ENCODE results near the gene MPHOSPH10.
"Not testable (repeated sequence)": the region's sequence is repeated elsewhere in the genome, so short reads cannot be mapped to it uniquely, and the experiment has no call there.

The MPHOSPH10 gene

DNA sequence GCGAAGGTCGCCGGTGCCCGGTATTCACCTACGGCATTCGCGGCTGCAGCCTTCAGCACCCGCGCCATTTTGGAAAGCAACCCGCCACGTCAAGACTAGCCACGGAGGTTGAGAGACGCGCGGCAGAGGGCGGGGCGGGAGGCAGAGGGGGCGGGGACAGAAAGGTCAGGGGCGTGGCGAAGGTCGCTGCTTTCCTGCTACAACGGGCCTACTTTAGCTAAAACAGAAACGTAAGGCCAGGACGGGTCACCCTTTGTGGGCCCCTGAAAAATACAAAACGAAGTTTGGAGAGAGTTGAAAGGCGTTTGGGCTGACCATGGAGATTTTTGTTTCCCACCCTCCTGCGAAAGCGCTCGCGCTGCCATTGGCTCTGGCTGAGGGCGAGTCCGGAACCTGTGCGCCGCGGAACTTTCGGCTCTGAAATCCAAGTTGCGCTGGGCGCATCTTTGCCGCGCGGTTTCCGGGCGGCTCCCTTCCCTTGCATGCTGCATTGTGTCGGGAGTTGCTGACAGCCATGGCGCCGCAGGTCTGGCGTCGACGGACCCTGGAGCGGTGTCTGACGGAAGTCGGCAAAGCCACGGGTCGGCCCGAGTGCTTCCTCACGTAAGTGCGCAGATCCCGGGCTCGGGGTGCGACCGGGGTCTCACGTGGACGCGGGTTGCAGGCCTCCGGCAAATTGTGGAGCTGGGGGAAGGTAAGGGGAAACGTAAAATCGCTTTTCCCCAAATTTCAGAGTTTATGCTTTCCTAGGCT, at the start of gene MPHOSPH10, which contains the start of gene MCEE:
TSS of gene MPHOSPH10 (plus strand) at position 483 of the 753 bp plus-strand sequence. CDS start at position 515, 32 bp downstream.
TSS of gene MCEE (minus strand) at position 78 of the 753 bp plus-strand sequence. CDS start at position 68, 10 bp downstream.
- peak; percentile 72 for DNase-seq

- DNase-seq: no peak
Observed at GRCh38 chr2:71082402-71083252, 47.8 kb upstream of the MPHOSPH10 start.

GRCh38 chr2:71083297-71083696, 47.1 kb upstream of the MPHOSPH10 start:
- DNase-seq: not testable (repeated sequence)

DNA sequence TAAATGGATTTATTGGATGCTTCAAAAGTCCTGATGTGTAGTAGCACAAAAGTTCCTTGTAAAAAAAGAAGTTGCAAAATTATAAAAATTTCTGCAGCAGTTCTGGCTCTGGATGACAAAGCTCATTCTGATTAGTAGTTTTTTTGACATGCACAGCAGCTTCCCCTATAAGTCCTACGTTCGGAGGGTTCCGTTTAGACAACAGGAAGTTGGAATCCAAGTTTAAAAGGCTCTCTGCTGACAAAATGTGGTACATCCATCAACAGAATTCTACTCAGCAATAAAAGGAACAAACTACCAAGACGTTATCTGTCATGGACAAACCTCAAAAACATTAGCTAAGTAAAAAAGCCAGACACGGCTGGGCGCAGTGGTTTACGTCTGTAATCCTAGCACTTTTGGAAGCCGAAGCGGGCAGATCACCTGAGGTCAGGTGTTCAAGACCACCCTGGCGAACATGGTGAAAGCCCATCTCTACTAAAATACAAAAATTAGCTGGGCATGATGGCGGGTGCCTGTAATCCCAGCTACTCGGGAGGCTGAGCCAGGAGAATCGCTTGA, 46.6 kb upstream of the MPHOSPH10 start:
- DNase-seq: not testable (repeated sequence)

DNA sequence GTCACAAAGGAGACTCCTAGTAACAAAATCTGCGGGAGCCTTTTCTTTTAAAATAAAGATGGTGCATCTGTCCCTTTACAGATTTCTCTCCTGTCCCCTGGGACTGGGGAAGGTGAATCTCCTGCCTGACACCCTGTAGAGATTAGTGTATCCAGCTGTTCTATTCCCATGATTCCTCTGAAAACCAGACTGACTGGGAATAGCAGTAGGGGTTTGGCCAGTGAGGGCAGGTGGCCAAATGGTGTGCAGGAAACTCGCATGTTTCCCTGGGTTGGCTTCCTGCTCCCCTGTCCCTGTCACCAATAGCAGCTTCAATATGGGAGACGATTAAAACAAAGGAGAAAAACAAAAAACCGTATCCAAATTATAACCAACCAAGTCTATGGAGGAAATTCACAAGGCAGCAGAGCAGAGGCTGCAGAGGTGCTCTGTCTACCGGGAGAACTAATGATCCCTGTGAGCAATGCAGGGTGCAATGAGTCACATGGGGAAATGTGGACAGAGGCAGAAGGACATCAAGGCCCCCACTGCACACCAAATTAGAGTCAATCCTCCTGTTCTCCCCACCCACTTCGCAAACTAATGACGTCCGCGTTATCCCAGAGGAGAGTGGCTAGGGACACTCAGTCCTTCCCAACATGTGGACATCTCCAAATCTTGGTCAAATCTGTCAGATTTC, 45.0 kb upstream of the MPHOSPH10 start:
- not testable (repeated sequence) for DNase-seq

DNA sequence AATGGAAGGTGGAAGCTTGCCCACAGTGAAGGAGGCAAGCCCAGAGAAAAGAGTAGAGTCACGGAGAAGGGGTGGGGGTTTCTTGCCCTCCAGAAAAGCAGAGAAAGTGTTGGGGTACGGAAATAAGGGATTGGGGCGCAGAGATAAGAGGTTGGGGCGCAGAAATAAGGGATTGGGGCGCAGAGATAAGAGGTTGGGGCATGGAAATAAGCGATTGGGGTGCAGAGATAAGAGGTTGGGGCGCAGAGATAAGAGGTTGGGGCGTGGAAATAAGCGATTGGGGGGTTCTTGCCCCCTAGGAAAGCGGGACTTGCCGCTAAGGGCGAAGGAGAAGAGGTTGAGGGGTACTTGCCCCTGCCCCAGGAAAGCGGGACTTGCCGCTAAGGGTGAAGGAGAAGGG, 41.0 kb upstream of the MPHOSPH10 start:
- not testable (repeated sequence) for DNase-seq

DNA sequence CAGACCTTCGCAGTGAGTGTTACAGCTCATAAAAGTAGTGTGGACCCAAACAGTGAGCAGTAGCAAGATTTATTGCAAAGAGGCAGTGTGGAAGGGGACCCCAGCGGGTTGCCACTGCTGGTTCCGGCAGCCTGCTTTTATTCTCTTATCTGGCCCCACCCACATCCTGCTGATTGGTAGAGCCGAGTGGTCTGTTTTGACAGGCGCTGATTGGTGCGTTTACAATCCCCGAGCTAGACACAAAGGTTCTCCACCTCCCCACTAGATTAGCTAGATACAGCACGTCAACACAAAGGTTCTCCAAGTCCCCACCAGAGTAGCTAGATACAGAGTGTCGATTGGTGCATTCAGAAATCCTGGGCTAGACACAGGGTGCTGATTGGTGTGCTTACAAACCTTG, 38.6 kb upstream of the MPHOSPH10 start:
- DNase-seq: not testable (repeated sequence)

- DNase-seq: not testable (repeated sequence)
Observed at GRCh38 chr2:71092491-71093260, 37.8 kb upstream of the MPHOSPH10 start.

- DNase-seq: peak; percentile 15
Observed at GRCh38 chr2:71100195-71100964, 30.1 kb upstream of the MPHOSPH10 start.

DNA sequence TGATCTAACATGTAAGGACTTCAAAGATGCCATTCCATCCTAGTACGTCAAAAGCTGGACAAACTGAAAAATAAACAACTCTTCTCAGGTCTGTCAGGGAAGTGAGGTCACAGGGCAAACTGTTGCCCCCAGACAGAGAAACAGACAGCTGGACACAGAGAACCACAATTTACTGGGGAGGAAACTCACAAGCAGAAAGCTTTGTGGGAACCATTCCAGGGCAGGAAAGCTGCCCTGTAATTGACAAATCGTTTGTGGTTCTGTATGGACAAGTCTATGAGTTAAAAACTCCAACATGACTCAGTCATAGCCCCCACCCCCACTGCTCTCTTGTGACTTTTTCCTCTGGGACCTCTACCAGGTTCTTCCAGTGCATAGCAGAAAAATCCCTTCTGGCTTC, 28.8 kb upstream of the MPHOSPH10 start:
- DNase-seq: no peak

DNA sequence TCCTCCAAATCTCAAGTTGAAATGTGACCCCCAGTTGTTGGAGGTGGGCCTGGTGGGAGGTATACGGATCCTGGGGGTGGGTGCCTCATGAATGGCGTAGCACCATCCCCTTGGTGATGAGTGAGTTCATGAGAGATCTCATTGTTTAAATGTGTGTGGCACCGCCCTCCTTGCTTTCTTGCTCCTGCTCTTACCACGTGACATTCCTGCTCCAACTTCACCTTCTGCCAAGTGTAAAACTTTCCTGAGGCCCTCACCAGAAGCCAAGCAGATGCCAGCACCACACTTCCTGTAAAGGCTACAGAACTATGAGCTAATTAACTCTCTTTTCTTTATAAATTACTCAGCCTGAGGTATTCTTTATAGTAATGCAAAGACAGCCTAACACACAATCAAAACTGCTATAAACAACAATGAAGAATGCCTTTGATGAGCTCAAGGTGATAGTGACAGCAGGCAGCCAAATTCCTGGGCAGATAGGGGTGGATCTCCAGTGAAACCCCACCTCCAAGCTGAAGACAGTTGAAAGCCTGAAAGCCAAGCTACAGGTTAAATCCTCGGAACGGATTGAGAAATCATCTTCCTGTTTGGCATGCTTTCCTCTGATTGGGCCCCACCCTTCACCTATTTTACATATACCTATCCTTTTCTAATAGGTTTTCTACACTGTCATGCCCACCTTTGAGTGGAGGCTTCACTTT, 27.3 kb upstream of the MPHOSPH10 start:
- no peak for DNase-seq

- DNase-seq: no peak
Observed at GRCh38 chr2:71103809-71104208, 26.6 kb upstream of the MPHOSPH10 start.

DNA sequence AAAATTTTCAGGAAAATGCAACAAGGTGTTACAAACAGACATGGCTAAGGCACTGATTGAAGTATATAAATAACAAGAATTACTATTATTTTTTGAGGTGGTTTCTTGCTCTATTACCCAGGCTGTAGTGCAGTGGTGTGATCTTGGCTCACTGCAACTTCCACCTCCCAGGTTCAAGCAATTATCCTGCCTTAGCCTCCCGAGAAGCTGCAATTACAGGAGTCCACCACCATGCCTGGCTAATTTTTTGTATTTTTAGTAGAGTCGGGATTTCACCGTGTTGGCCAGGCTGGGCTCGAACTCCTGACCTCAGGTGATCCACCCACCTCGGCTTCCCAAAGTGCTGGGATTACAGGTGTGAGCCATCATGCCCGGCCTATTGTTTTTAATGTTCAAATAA, 24.0 kb upstream of the MPHOSPH10 start:
- not testable (repeated sequence) for DNase-seq

- no peak for DNase-seq
Observed at GRCh38 chr2:71108091-71108490, 22.3 kb upstream of the MPHOSPH10 start.

- no peak for DNase-seq
Observed at GRCh38 chr2:71113843-71114242, 16.6 kb upstream of the MPHOSPH10 start.

DNA sequence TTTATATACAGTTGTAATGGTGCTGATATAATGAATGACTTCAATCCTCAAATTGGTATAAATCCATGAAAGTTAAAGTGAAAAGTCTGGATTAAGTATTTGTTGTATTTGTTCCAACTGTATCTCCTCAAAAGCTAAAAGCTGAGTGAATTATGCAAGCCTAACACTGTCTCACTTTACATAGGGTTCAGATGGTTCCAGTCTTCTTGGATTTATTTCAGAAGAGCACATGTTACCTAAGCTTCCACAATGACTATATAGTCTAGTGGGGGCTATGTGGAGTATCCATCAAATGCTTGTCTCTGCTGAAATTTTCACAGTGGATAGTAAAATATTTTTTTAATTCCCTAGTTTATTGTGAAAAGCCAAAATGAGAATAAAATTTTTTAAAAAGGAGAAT, 13.4 kb upstream of the MPHOSPH10 start:
- DNase-seq: no peak

DNA sequence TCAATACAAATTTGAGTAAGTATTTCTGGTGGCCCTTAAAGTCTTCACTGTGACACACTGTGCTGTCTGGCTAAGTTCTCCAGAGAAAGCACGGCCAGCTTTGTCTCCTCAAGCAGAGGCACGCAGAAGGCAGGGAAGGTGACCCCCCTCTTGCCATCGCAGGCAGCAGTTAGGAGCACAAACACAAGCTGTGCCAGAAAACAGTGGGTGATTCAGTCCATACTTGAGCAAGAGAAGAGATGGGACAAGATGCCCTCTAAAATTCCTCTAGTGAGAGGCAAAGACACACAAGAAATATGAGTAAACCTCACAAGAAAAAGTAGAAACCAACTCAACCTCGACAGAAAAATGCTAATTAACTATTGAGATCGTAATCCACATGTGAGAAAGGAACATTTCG, 10.2 kb upstream of the MPHOSPH10 start:
- no peak for DNase-seq

- DNase-seq: no peak
Observed at GRCh38 chr2:71121479-71121878, 9.0 kb upstream of the MPHOSPH10 start.

DNA sequence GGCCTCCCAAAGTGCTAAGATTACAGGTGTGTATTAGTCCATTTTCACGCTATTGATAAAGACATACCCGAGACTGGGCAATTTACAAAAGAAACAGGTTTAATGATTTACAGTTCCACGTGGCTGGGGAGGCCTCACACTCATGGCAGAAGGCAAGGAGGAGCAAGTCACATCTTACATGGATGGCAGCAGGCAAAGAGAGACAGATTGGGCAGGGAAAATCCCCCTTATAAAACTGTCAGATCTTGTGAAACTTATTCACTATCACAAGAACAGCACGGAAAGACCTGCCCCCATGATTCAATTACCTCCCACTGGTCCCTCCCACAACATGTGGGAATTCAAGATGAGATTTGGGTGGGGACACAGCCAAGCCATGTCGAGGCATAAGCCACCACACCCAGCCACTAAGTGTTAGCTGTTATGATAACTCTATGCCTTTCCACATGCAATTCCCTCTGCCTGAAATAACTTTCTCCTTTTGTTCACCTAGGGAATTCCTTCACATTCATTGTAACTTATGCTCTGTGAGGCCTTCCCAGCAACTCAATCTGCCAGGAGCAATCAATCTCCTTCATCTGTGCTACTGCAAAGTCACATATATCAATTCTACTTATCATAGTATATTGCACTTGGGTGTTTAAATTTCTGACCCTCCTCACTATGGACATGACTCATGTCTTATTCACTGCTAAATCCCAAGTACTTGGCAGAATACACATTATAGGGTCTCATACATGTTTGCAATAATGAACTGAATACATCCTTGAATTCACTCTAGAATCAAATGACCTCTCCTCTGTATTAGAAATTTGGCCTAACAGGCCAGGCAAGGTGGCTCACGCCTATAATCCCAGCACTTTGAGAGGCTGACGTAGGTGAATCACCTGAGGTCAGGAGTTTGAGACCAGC, 7.8 kb upstream of the MPHOSPH10 start:
- DNase-seq: no peak

Data from GF-D8 (cell line).